ENCODE results near the gene BEX4. TPM values are rescaled to one million over a fixed set of nuclear protein-coding genes. Genes with fewer than 3 reads are reported as not detected.
A peak's percentile ranks its signal among the peaks of the same experiment; 100 is the strongest.

The BEX4 gene
- polyA plus RNA-seq, 3 donors, result 17.6 to 33.5 (median 28.6) TPM

GRCh38 chrX:103254171-103254824 lies 39.4 kb downstream of the BEX4 start:
- no peaks in the 10 kb centered on the region for H4K20me1 ChIP-seq (ENCODE audit: insufficient read depth, low read length)
- H3K9ac ChIP-seq (ENCODE audit: insufficient read depth, low read length, poor library complexity, severe bottlenecking), result peak overlapping the region; percentile 58
- no peaks in the 10 kb centered on the region for H3K27me3 ChIP-seq (ENCODE audit: control insufficient read depth in 2 of 2, insufficient read depth in 2 of 2, low read length in 2 of 2)
- H3K9me3 ChIP-seq (replicated peaks in 1 of 2; ENCODE audit: control insufficient read depth in 1 of 2, insufficient read depth in 1 of 2, low read length in 2 of 2), result no peaks in the 10 kb centered on the region
- peak overlapping the region; percentile 74 to 84 (median 79) for H3K4me3 ChIP-seq (replicated peaks in 1 of 3; ENCODE audit: low read depth in 2 of 3, low read length in 3 of 3)
- H3K79me2 ChIP-seq (ENCODE audit: insufficient read depth, low read length), result peaks cover 12% of the 10 kb centered on the region
- peak overlapping the region; percentile 4 to 74 for H3K27ac ChIP-seq (ENCODE audit: low read depth in 1 of 2, low read length in 2 of 2)
- peak overlapping the region; percentile 71 for H3K4me2 ChIP-seq (replicated peaks; ENCODE audit: extremely low read depth, low read length, poor library complexity, severe bottlenecking)
- H3K27ac Mint-ChIP-seq, result peak overlapping the region in 6 of 7 donors; percentile 80 to 91 (median 84)
- H3K36me3 Mint-ChIP-seq, result peaks cover 0 to 1% of the 10 kb centered on the region in 2 donors
- intact Hi-C loops (cut with micrococcal nuclease), result no loop called here
- peak overlapping the region; percentile 90 to 92 for H3K4me3 Mint-ChIP-seq
- peaks cover 0 to 5% (median 0%) of the 10 kb centered on the region in 7 donors for H3K9me3 Mint-ChIP-seq
- no peak for TF ChIP-seq CTCF (IDR thresholded peaks at IDR 0.05)
- no peaks in the 10 kb centered on the region for H3K36me3 ChIP-seq (replicated peaks in 1 of 2; ENCODE audit: control insufficient read depth in 1 of 2, insufficient read depth in 2 of 2, low read length in 2 of 2)
- H3K4me1 Mint-ChIP-seq, result peaks cover 16% of the 10 kb centered on the region
- WGBS (ENCODE audit: insufficient coverage), result 0% methylated on average over 2 of the region's 22 CpGs
- H3K27me3 Mint-ChIP-seq (ENCODE audit: low read depth in 3 of 3), result peaks cover 0 to 5% (median 3%) of the 10 kb centered on the region in 3 donors
- DNase-seq, result no peak
- peaks cover 11 to 14% of the 10 kb centered on the region in 2 donors for H3K4me1 ChIP-seq (ENCODE audit: control insufficient read depth in 1 of 2, insufficient read depth in 2 of 2, low read length in 2 of 2)
- peak overlapping the region; percentile 82 for H2AFZ ChIP-seq (ENCODE audit: insufficient read depth, low read depth, low read length, poor library complexity, severe bottlenecking)

GRCh38 chrX:103254921-103255493 lies 40.1 kb downstream of the BEX4 start, which contains the start of gene TCEAL8:
Gene TCEAL8, minus strand, starts transcription at chrX:103255155. Its CDS starts 1,176 bp downstream, at chrX:103253979.
- peak; percentile 43 to 69 (median 60) for DNase-seq
- no peaks in the 10 kb centered on the region for H4K20me1 ChIP-seq (ENCODE audit: insufficient read depth, low read length)
- intact Hi-C loops (cut with micrococcal nuclease), result no loop called here
- no peak for TF ChIP-seq CTCF (IDR thresholded peaks at IDR 0.05)
- no peaks in the 10 kb centered on the region for H3K9me3 ChIP-seq (replicated peaks in 1 of 2; ENCODE audit: control insufficient read depth in 1 of 2, insufficient read depth in 1 of 2, low read length in 2 of 2)
- peaks cover 11 to 14% of the 10 kb centered on the region in 2 donors for H3K4me1 ChIP-seq (ENCODE audit: control insufficient read depth in 1 of 2, insufficient read depth in 2 of 2, low read length in 2 of 2)
- no peaks in the 10 kb centered on the region for H3K27me3 ChIP-seq (ENCODE audit: control insufficient read depth in 2 of 2, insufficient read depth in 2 of 2, low read length in 2 of 2)
- H3K4me3 ChIP-seq (replicated peaks in 1 of 3; ENCODE audit: low read depth in 2 of 3, low read length in 3 of 3), result peak within 1 kb of the TSS; percentile 74 to 84 (median 79)
- H3K36me3 Mint-ChIP-seq, result peaks cover 0 to 1% of the 10 kb centered on the region in 2 donors
- peak within 1 kb of the TSS; percentile 71 for H3K4me2 ChIP-seq (replicated peaks; ENCODE audit: extremely low read depth, low read length, poor library complexity, severe bottlenecking)
- H3K4me1 Mint-ChIP-seq, result peaks cover 16% of the 10 kb centered on the region
- H3K27ac Mint-ChIP-seq, result peak within 1 kb of the TSS in 6 of 7 donors; percentile 80 to 91 (median 86)
- peak within 1 kb of the TSS; percentile 4 to 74 for H3K27ac ChIP-seq (ENCODE audit: low read depth in 1 of 2, low read length in 2 of 2)
- peaks cover 12% of the 10 kb centered on the region for H3K79me2 ChIP-seq (ENCODE audit: insufficient read depth, low read length)
- peak within 1 kb of the TSS; percentile 82 for H2AFZ ChIP-seq (ENCODE audit: insufficient read depth, low read depth, low read length, poor library complexity, severe bottlenecking)
- H3K9ac ChIP-seq (ENCODE audit: insufficient read depth, low read length, poor library complexity, severe bottlenecking), result peak within 1 kb of the TSS; percentile 58
- H3K36me3 ChIP-seq (replicated peaks in 1 of 2; ENCODE audit: control insufficient read depth in 1 of 2, insufficient read depth in 2 of 2, low read length in 2 of 2), result no peaks in the 10 kb centered on the region
- peaks cover 0 to 5% (median 0%) of the 10 kb centered on the region in 7 donors for H3K9me3 Mint-ChIP-seq
- 0% methylated on average over 10 of the region's 22 CpGs for WGBS (ENCODE audit: insufficient coverage)
- H3K4me3 Mint-ChIP-seq, result peak within 1 kb of the TSS; percentile 90 to 92
- peaks cover 0 to 5% (median 3%) of the 10 kb centered on the region in 3 donors for H3K27me3 Mint-ChIP-seq (ENCODE audit: low read depth in 3 of 3)

All from CD14-positive monocyte (primary cell).